ENCODE data around the gene LMF2.

The LMF2 gene

DNA sequence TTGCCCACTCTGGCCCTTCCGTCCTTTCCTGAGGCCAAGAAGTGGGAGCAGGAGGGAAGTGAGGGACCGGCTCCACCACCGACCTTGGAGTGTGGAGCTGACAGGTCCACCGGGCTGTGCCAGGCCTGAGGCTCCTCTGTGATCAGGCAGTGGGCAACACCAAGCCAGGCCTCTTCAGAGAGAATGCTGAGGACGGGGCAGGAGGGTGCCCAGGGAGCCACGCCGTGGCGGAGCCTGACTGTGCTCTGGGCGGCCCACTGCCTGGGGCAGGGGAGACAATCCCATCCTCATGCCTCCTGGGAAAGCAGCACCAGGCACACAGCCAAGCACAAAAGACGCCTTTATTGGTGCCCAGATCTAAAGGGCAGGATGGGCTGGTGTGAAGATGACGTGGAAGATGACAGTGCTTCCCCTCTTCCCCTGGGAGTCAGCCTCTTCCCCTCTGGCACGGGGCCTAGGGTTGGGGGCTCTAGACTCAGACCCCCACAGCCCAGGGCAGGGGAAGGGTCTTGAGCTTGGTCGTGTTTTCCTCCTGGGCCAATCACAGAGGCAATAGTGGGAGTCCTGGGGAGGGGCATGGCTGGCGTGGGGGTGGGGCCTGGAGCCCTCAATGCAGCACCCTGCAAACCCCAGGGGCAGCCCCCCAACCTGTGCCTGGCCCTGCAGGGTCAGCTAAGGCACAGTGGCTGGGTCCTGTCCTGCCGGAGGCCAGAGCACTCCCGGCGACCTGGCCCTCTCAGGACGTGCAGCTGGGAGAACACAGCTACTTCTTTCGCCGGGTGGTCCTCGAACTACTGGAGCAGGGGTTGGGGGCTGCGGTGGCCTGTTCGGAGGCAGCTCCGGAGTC is 4.7 kb downstream of the LMF2 start:
- DNase-seq: no peak

DNA sequence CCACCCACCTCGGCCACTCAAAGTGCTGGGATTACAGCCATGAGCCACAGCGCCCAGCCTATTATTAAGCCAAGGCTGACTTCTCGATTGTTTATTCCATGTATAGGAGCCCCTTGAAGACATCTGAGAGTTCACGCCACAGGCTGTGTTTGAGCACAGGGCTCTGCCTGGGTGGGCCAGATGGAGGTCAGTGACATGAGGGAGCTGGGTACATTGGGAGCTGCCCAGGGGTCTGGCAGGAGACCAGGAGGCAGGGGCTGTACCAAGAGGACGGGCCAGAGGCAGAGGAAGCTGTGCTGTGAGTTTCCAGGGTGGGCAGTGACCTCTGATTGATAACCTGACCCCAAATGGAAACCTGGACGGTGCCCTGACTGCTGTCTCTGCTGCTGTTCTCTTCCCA is 5.4 kb downstream of the LMF2 start:
- DNase-seq: no peak

- DNase-seq: no peak
Observed at GRCh38 chr22:50500452-50500851, 7.0 kb downstream of the LMF2 start.

- DNase-seq: peak; percentile 62
Observed at GRCh38 chr22:50498322-50498890, 9.1 kb downstream of the LMF2 start.

- no peak for DNase-seq
Observed at GRCh38 chr22:50497093-50497492, 10.4 kb downstream of the LMF2 start.

DNA sequence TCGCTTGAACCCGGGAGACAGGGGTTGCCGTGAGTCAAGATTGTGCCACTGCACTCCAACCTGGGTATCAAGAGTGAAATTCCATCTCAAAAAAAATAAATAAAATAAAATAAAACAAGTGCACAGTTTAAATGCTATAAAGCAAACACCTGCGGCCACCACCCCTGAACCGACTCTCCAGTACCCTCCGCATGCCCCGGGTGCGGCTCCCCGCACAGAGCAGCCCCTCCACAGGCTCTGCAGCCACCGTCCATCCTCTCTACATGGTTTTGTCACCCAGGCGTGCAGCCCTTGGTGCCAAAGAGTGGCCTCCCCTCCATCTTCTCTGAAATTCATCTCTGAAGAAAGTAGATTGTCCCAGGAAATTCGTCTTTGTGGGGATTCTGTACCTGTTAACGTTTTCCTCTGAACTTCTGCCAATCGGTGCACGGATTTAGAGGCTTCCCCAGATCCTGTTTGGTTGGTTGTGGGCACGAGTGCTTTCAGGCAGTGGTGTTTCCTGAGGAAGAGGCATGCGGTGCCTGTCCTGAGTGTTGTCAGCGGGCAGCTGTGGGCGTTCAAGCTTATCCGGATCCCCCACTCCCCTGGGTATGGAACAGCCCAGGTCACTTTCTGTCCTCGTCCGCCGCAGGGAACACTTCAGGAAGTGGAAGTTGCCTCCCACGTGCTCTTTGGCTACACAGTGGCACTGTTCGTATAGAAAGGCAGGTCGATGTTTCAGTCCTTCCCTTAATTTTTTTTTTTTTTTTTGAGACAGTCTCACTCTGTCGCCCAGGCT is 16.8 kb downstream of the LMF2 start:
- no peak for DNase-seq

- no peak for DNase-seq
Observed at GRCh38 chr22:50489363-50490243, 17.9 kb downstream of the LMF2 start.

GRCh38 chr22:50488886-50489285 is 18.6 kb downstream of the LMF2 start:
- no peak for DNase-seq

DNA sequence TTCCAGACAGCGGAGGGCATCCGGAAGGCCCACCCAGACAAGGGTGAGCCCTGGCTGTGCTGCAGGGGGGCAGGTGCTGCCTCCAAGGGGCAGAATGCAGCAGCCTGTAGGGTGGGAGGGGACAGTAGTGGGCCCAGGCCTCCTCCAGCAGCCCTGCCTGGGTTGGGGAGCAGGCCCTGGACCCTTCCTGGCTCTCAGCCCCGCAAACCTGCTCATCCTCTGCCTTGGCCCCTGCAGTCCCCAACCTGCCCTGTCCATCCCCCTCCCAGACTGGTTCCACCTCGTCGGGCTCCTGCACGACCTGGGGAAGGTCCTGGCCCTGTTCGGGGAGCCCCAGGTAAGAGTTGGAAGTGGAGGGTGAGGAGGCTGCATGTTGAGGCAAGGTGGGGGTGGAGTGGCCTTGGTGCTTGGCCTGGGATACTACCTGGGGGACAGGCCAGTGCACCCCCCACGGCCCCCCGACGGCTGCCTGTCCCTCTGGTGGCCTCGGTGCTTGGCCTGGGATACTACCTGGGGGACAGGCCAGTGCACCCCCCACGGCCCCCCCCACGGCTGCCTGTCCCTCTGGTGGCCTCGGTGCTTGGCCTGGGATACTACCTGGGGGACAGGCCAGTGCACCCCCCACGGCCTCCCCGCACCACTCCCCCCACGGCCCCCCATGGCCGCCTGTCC is 19.4 kb downstream of the LMF2 start:
- no peak for DNase-seq

DNA sequence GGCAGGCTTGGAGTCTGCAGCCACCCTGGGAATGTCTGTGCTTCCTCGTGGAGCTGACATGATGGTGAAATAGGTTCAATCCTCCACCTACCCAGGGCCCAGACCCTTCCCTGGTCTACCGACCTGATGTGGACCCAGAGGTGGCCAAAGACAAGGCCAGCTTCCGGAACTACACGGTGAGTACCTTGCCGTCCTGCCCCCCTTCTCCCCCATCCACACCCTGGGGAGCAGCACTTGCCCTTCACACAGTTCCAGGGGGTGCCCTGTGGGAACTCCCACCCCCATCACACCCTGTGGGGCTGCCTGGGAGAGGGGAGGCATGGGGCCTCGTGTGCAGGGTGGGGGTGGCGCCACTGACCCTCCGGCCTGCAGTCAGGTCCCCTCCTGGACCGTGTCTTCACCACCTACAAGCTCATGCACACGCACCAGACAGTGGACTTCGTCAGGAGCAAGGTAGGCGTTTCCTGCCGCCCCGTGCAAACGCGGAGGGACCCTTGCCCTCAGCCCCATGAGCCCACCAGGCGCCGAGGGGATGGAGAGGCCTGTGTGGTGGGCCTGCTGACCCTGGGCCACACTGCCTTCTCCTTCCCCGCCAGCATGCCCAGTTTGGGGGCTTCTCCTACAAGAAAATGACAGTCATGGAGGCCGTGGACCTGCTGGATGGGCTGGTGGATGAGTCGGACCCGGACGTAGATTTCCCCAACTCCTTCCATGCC is 20.1 kb downstream of the LMF2 start:
- no peak for DNase-seq

DNA sequence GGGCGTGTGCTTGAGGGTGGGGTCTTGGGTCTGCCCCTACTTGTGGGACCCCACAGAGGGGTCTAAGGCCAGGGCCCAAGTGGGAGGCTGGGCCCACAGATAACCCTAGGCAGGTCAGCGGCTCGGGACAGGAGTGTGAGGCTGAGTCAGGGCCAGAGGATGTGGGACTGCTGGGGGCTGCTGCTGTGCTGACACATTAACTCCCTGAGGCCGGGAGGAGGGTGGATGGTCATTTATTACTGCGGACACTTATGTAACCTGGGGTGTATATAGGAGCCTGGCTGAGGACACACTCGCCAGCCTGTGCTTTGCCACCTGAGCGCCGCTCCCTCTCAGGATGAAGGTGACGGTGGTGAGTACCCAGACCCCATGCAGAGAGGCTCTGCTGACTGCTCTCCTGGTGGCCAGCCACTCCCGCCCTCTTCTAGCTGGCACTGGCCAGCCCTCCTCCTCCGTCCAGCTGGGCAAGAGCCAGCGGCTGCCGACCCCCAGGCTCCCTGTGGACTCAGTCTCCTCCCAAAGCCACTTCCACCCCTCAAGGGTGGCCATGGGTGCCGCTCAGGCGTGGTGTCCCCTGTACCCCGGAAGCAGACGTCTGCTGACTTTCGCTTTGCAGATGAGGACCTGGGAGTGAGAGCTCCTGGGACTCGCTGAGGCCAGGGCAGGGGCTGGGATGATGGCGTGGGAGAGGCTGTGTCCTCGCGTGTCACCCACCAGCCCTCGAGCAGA is 20.8 kb downstream of the LMF2 start, which contains the start of gene MIOX:
TSS of gene MIOX (plus strand) at position 299 of the 729 bp plus-strand sequence. CDS start at position 338, 39 bp downstream.
- no peak for DNase-seq

GRCh38 chr22:50485221-50486131 is 22.0 kb downstream of the LMF2 start:
- DNase-seq: no peak

DNA sequence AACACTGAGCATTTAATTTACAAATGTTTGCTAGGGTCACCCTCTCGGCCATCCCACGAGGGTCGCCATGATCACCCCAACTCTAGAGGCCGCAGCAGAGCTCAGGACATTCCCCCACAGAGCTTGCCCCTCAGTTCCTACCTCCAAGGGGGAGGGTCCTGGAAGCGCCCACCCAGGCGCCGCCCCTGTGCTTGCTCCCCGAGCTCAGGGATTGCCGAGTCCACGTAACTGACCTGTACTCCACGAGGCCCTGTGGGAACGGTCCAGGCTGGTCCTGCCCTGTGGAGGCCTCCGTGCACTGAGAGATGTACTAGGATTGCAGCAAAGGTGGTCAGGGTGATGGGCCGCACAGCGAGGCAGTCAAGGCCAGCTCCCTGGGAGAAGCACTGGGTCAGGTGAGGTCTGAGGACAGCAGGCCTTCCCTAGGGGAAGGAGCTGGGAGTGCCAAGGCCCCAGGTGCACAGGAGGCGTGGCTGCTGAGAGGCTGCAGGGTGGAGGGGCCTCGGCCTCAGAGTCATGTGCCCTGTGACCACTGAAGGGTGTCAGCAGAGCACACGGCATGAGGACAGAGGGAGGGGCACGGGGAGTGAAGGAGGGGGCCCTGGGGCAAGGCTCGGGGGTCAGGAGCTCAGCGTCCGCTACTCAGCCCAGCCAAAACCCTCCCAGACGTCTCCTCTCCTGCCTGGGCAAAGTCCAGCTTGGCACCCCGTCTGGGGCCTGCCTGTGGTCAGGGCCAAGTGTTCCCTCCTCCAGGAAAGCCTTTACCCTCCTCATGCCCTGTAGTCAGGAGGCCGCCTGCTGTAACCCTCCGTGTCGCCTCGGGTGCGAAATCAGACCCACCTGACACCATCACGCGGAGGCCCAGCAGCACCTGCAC is 23.3 kb downstream of the LMF2 start:
- no peak for DNase-seq

DNA sequence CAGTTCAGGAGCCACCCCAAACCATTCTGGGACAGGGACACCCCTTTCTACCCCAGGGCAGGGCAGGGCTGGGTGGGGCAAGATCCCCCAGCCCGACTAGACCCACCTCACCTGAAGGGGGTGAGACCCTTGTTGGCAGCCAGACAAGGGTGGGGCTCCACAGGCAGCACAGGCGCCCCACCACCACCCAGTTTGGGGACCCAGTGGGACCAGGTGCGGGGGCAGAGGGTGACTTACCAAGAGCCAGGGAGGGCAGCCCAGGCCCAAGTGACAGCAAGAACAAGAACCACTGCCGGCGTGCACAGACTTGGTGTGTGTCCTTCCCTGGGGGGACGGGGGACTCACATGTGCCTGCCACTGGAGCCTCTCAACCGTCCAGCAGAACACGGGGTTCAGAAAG is 23.9 kb downstream of the LMF2 start:
- no peak for DNase-seq

- no peak for DNase-seq
Observed at GRCh38 chr22:50483106-50483505, 24.4 kb downstream of the LMF2 start.

GRCh38 chr22:50482107-50483074 is 25.1 kb downstream of the LMF2 start:
- DNase-seq: no peak

GRCh38 chr22:50481440-50482106 is 25.9 kb downstream of the LMF2 start, which contains the start of gene ADM2:
ADM2 (plus strand) TSS chr22:50481543; CDS start chr22:50481848, 305 bp downstream.
- peak; percentile 70 for DNase-seq

Data from stimulated activated CD4-positive, alpha-beta T cell treated with anti-CD3 and anti-CD28 coated beads, Interleukin-4, amount 100 ng/mL, for 1 hour (primary cell).